GM21619 (cell line): ENCODE data around the gene DISP2.

Source experiments
- ATAC-seq: cut with Tn5 transposase; IDR thresholded peaks from one replicate; pipeline ENCODE4 v1.9.1; 2021; ENCODE audit not compliant: unreplicated experiment

The DISP2 gene

GRCh38 chr15:40382580-40383456, 24.8 kb downstream of the DISP2 start, which contains the start of gene KNSTRN:
Gene KNSTRN (plus strand): TSS chr15:40382721. CDS start chr15:40382836, 115 bp downstream.
- peak; percentile 95 for ATAC-seq

- no peak for ATAC-seq
Observed at GRCh38 chr15:40386480-40386879, 28.5 kb downstream of the DISP2 start.

- ATAC-seq: no peak
Observed at GRCh38 chr15:40388941-40389823, 31.2 kb downstream of the DISP2 start.

- no peak for ATAC-seq
Observed at GRCh38 chr15:40389824-40390595, 32.0 kb downstream of the DISP2 start.

GRCh38 chr15:40392986-40393948, 35.2 kb downstream of the DISP2 start:
- no peak for ATAC-seq

GRCh38 chr15:40397688-40398412, 39.8 kb downstream of the DISP2 start:
- ATAC-seq: no peak

GRCh38 chr15:40398413-40398873, 40.4 kb downstream of the DISP2 start:
- ATAC-seq: peak; percentile 80

GRCh38 chr15:40399370-40399769, 41.4 kb downstream of the DISP2 start:
- no peak for ATAC-seq

GRCh38 chr15:40405501-40406381, 47.7 kb downstream of the DISP2 start, which contains the start of gene IVD:
Gene IVD (plus strand): TSS chr15:40405795. CDS start chr15:40405828, 33 bp downstream.
- peak; percentile 87 for ATAC-seq

GRCh38 chr15:40407330-40407990, 49.4 kb downstream of the DISP2 start:
- peak; percentile 45 for ATAC-seq

GRCh38 chr15:40409366-40409765, 51.3 kb downstream of the DISP2 start:
- no peak for ATAC-seq

- no peak for ATAC-seq
Observed at GRCh38 chr15:40410476-40410875, 52.5 kb downstream of the DISP2 start.

GRCh38 chr15:40412095-40412759, 54.2 kb downstream of the DISP2 start:
- ATAC-seq: no peak

- ATAC-seq: no peak
Observed at GRCh38 chr15:40413036-40413435, 55.0 kb downstream of the DISP2 start.

- no peak for ATAC-seq
Observed at GRCh38 chr15:40414816-40415215, 56.8 kb downstream of the DISP2 start.

- no peak for ATAC-seq
Observed at GRCh38 chr15:40415226-40415625, 57.2 kb downstream of the DISP2 start.

- no peak for ATAC-seq
Observed at GRCh38 chr15:40416056-40416455, 58.0 kb downstream of the DISP2 start.
